Fibroblast of skin of right quadriceps (primary cell): ENCODE data around the gene LPA.
"Not testable (repeated sequence)": the region's sequence is repeated elsewhere in the genome, so short reads cannot be mapped to it uniquely, and the experiment has no call there.

Experiments used
- DNase-seq: peaks from one replicate; pipeline ENCODE4 v3.0.0-alpha.2; 2013

The LPA gene, protein sequence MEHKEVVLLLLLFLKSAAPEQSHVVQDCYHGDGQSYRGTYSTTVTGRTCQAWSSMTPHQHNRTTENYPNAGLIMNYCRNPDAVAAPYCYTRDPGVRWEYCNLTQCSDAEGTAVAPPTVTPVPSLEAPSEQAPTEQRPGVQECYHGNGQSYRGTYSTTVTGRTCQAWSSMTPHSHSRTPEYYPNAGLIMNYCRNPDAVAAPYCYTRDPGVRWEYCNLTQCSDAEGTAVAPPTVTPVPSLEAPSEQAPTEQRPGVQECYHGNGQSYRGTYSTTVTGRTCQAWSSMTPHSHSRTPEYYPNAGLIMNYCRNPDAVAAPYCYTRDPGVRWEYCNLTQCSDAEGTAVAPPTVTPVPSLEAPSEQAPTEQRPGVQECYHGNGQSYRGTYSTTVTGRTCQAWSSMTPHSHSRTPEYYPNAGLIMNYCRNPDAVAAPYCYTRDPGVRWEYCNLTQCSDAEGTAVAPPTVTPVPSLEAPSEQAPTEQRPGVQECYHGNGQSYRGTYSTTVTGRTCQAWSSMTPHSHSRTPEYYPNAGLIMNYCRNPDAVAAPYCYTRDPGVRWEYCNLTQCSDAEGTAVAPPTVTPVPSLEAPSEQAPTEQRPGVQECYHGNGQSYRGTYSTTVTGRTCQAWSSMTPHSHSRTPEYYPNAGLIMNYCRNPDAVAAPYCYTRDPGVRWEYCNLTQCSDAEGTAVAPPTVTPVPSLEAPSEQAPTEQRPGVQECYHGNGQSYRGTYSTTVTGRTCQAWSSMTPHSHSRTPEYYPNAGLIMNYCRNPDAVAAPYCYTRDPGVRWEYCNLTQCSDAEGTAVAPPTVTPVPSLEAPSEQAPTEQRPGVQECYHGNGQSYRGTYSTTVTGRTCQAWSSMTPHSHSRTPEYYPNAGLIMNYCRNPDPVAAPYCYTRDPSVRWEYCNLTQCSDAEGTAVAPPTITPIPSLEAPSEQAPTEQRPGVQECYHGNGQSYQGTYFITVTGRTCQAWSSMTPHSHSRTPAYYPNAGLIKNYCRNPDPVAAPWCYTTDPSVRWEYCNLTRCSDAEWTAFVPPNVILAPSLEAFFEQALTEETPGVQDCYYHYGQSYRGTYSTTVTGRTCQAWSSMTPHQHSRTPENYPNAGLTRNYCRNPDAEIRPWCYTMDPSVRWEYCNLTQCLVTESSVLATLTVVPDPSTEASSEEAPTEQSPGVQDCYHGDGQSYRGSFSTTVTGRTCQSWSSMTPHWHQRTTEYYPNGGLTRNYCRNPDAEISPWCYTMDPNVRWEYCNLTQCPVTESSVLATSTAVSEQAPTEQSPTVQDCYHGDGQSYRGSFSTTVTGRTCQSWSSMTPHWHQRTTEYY (N-terminal part only)

DNA sequence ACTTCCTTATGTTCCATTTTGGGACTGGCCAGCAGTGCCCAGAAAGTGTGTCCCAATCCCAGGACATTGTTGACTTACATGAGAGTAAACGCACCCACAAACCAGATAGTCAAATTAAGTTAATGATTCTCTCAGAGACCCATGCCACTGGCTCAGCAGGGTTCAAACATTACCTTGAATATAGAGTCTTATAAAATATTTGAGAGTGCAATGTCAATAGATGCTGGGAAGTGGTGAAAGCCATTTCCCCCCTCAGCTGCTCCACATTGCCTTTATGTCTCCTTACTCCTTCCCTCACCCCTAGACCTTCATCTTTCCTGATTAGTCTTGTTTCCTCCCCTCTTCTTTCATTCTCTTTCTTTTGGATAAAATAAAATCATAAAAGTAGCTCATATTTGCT is at the start of gene LPA:
TSS of gene LPA (minus strand) at position 78 of the 400 bp plus-strand sequence. CDS start at position 17, 61 bp downstream.
- DNase-seq: not testable (repeated sequence)

- not testable (repeated sequence) for DNase-seq
These were observed 44.9 kb upstream of the LPA start for GRCh38 chr6:160708993-160709392.

DNA sequence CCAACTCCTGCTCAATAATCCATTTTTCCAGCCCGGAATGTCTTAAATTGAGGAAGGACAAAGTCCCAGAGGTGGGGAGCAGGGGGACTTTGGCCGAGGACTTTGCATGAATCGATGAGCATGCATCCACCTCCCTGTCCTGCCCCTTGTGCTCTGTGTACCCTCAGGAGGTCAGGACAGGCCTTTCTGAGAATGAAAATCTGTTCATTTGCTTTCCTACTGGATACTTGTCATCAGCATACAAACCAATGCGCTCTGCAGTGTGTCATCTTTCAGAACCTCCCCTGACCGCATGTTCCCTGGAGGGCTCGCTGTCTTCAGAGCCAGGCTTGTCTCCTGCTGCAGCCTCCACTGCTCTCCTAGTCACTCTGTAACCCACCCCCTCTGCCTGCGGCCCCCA is 40.6 kb upstream of the LPA start:
- DNase-seq: not testable (repeated sequence)

- DNase-seq: not testable (repeated sequence)
These were observed 38.0 kb upstream of the LPA start, which contains the start of gene PLG for GRCh38 chr6:160701918-160702680. Gene PLG (plus strand): TSS chr6:160702244. CDS start chr6:160702305, 61 bp downstream.

DNA sequence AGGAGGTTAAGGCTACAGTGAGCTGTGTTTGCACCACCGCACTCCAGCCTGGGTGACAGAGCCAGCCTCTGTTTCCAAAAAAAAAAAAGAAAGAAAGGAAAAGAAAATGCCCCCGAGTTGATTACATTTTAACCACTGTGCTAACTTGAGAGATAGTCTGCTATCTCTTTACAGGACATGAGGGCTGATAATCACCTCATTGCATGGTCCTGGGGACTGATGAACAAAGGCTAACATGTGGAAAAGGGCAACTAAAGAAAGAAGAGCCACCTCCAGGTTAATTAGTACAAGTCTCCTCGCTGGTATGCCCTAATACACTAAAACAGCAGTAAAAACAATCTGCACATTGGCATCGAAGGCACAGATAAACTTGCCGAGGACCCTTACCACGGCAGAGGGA is 33.8 kb upstream of the LPA start:
- no peak for DNase-seq

- DNase-seq: not testable (repeated sequence)
These were observed 32.8 kb upstream of the LPA start for GRCh38 chr6:160696884-160697283.

DNA sequence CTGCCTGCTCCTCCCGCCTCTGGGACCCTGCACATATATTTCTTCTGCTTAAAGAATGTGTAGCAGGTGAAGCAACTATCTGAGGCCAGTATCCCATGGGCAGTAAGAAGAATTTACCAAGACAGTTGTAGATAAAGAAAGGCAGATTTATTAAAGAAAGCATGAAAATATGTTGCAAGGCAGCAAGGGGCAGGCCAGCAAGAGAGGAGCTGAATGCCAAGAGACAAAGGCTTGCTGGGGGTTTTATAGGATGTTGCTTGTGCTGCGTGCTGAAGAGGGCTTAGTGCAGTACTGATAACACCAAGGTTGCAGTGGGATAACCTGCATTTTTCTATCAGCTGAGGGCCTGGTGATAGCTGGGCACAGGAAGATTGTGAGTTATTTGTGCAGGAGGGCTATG is 31.5 kb upstream of the LPA start:
- not testable (repeated sequence) for DNase-seq

DNA sequence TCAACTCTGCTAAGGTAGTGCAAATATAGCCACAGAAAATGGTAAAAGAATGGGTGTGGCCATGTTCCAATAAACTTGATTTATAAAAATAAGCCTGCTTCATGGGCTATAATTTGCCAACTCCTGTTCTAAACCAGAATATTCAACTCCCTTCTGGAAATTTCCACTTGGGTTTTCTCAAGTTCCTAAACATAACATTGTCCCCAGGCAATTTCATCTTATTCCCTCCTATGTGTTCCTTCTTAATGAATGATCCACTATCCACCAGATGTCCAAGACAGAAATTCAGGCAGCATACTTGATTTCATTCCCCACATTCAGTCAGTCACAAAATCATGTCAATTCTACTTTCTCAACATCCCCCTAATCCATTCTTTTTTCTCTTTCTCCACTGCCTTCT is 30.9 kb upstream of the LPA start:
- DNase-seq: peak; percentile 24

DNA sequence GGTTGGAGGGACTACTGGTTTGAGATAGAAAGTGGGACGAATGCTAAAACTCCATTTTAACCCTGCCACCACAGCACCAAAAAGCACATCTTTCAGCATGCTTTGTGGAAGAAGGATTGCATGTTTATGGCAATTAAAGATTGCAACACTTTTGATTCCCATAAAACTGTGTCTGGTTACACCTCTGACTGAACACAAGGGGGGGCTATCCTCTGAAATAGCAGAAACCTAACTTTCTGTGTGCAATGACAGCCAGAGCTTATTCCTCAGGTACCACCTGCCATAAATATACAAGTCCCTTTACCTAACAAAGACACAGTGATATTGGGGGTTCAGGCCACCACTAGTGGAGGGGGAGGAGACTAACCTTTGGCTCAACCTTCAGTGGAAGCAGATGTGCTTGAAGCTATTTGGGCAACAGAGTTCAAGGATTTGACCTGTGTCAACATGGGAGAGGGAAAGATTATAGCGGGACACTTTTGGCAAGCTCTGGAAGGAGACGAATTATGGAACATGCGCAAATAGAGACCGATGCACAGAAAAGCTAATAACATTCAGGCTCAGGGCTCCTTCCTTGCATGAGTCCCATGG is 28.4 kb upstream of the LPA start:
- no peak for DNase-seq

DNA sequence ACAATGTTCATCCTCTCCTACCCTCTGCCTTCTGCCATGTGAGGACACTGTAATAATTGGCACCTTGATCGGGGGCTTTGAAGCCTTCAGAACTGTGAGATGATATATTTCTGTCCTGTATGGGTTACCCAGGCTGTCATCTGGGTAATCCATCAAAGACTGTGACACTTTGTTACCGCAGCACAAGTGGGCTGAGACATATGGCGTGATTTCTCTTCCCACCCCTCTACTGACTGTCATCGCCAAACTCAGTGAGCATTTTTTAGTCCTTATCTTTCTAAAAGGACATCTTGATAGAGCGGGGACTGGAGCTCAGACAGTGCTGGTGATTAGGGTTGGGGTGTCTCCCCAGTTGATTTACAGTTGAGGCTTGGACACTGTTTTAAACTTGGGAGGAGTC is 27.5 kb upstream of the LPA start:
- DNase-seq: no peak

DNA sequence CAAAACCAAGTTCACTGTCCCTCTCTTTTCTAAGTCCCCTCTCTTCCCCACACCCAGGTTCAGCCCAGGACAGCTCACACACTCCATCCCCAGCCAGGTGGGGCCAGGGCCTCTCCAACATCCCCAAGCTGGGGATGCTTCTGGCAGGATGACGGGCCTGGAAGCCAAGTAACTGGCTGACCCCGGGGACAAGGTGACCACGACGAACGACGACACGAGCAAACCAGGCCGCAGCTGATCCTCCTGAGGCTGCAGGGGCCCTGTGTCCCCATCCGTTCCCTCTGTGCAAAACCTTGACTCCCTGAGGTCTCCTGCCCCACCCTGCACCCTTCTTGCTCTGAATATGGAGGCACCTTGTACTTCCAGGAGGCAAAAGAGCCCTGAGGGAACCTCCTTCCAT is 26.4 kb upstream of the LPA start:
- no peak for DNase-seq

GRCh38 chr6:160685762-160686450 is 21.8 kb upstream of the LPA start:
- DNase-seq: no peak

DNA sequence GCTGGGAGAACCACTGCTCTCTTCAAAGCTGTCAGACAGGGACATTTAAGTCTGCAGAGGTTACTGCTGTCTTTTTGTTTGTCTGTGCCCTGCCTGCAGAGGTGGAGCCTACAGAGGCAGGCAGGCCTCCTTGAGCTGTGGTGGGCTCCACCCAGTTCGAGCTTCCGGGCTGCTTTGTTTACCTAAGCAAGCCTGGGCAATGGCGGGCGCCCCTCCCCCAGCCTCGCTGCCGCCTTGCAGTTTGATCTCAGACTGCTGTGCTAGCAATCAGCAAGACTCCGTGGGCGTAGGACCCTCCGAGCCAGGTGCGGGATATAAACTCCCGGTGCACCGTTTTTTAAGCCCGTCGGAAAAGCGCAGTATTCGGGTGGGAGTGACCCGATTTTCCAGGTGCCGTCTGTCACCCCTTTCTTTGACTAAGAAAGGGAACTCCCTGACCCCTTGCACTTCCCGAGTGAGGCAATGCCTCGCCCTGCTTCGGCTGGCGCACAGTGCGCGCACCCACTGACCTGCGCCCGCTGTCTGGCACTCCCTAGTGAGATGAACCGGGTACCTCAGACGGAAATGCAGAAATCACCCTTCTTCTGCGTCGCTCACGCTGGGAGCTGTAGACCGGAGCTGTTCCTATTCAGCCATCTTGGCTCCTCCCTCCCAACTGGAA is 21.2 kb upstream of the LPA start:
- not testable (repeated sequence) for DNase-seq

- no peak for DNase-seq
These were observed 15.3 kb upstream of the LPA start for GRCh38 chr6:160679402-160679769.

GRCh38 chr6:160678744-160679401 is 14.8 kb upstream of the LPA start:
- DNase-seq: no peak

GRCh38 chr6:160678230-160678629 is 14.2 kb upstream of the LPA start:
- no peak for DNase-seq

- not testable (repeated sequence) for DNase-seq
These were observed 12.3 kb upstream of the LPA start for GRCh38 chr6:160676418-160676817.

DNA sequence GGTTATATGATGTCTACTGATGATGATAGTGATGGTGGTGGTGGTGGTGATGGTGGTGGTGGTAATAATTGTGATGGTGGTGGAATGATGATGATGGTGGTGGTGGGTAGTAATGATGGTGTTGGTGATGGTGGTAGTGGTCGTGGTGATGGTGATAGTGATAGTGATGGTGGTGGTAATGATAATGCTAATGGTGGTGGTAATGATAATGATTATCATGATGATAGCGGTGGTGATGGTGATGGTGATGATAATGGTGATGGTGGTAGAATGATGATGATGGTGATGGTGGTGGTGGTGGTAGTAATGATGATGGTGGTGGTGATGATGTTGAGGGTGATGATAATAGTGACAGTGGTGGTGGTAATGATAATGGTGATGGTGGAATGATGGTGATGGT is 4.5 kb upstream of the LPA start:
- DNase-seq: no peak

GRCh38 chr6:160667639-160668481 is 3.8 kb upstream of the LPA start:
- no peak for DNase-seq
